GM12872 (cell line): ENCODE data around the gene POU6F2.

ENCODE experiments used
- TF ChIP-seq, protein P1 (sequence below): IDR thresholded peaks from 3 replicates; pipeline ENCODE4 v1.5.1; 2011; ENCODE audit warnings: low read depth, mild to moderate bottlenecking, low read length, moderate library complexity; ENCODE audit not compliant: insufficient read depth

Gene POU6F2, protein sequence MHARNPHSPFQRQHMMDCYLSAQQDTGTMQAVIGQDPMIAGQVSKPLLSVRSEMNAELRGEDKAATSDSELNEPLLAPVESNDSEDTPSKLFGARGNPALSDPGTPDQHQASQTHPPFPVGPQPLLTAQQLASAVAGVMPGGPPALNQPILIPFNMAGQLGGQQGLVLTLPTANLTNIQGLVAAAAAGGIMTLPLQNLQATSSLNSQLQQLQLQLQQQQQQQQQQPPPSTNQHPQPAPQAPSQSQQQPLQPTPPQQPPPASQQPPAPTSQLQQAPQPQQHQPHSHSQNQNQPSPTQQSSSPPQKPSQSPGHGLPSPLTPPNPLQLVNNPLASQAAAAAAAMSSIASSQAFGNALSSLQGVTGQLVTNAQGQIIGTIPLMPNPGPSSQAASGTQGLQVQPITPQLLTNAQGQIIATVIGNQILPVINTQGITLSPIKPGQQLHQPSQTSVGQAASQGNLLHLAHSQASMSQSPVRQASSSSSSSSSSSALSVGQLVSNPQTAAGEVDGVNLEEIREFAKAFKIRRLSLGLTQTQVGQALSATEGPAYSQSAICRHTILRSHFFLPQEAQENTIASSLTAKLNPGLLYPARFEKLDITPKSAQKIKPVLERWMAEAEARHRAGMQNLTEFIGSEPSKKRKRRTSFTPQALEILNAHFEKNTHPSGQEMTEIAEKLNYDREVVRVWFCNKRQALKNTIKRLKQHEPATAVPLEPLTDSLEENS

DNA sequence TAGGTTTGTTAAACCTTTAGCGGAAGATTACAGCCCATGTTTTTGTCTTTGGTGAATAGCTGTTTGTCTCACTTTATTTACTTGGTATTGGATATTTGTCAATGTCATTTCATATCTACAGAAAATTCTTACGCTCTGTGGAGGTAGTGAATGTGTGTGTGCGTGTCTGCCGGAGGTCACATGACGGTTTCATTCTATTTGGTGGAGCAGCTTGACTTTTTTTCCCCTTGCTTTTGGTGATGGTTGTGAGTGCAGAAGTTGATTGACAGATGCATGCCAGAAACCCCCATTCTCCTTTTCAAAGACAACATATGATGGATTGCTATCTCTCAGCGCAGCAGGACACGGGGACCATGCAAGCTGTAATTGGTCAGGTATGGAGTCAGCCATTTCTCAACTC, at the start of gene POU6F2:
POU6F2 (plus strand) TSS at position 225 of the 400 bp plus-strand sequence; CDS start at position 270, 45 bp downstream.
- TF ChIP-seq, protein P1, sequence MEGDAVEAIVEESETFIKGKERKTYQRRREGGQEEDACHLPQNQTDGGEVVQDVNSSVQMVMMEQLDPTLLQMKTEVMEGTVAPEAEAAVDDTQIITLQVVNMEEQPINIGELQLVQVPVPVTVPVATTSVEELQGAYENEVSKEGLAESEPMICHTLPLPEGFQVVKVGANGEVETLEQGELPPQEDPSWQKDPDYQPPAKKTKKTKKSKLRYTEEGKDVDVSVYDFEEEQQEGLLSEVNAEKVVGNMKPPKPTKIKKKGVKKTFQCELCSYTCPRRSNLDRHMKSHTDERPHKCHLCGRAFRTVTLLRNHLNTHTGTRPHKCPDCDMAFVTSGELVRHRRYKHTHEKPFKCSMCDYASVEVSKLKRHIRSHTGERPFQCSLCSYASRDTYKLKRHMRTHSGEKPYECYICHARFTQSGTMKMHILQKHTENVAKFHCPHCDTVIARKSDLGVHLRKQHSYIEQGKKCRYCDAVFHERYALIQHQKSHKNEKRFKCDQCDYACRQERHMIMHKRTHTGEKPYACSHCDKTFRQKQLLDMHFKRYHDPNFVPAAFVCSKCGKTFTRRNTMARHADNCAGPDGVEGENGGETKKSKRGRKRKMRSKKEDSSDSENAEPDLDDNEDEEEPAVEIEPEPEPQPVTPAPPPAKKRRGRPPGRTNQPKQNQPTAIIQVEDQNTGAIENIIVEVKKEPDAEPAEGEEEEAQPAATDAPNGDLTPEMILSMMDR = no peak

DNA sequence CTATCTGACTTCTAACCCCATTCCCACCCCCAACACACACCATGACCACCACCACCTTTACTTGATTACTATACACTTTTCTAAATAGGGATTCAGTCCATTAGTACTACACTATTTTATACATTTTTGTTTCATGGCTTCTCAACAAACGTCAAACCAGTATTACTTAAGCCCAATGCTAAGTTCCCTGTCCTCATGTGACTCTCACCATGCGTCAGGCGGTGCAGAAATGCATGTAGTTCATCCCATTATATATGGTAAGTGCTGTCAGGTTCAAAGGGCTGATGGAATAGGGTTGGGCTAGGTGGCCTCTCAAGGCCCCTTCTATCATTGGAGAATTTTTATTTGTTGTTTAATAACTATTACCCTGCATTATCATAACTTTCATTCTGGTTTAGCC, 49.2 kb upstream of the POU6F2 start:
- TF ChIP-seq, protein P1 = no peak

DNA sequence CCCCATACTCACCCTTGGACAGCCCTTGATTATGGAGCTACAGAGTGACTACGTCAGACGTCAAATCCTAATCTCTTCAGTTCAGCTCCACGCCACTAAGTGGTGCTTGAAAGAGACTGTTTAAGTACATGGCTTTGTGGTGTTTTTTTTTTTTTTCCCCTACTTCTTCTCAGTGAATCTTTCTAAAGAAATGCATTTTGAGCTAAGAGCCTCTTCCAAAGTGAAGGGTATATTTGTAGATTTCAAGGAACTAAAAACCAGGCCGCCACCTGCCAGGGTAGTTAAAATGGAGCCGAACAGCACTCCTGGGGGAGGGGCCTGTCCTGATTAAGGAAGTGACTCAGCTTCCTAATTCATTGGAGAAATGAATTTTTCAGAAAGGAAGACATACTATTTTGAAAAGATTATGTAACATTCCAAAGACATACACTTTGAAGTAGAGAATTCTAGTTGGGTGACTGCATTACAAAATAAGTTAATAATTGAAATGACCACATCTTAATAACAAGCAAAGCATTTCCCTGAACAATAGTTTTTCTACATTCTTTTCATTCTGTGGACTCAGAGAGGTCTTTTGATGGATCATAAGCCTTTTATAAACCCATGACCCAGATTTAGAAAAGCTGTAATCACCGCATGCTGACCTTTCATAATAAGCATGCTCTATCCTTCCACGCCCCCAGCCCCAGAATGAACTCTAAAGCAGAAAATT, 48.1 kb upstream of the POU6F2 start:
- TF ChIP-seq, protein P1 = no peak

DNA sequence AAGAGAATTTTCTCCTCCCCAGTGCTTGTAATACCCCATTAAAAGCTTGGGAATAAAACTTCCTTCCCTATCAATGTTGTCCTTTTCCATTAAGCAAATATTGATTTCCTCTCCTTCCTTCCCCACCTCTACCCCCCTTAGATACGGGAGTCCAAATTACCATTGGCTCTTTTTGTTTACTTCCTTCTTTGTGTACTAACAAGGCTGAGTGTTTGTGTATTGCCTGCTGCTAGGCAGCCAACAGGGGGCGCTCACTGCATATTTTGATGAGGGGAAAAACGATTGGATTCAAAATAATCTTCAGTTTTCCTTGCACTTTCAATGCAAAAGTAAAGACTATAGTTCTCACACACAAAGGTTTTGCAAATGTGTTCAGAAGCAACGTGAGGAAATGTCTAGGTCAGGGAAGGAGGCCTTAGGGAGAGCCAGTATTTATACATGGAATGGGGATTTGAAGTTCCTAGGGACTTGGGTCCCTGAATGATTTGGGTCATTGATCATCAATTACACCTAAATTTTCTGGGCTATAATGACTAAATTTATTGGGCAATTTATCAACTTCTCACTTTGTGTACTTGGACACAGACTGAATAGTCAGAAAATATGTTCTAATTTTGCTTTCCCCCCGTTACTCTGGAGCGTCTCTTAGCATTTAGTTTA, 45.1 kb upstream of the POU6F2 start:
- TF ChIP-seq, protein P1 = peak; percentile 86

DNA sequence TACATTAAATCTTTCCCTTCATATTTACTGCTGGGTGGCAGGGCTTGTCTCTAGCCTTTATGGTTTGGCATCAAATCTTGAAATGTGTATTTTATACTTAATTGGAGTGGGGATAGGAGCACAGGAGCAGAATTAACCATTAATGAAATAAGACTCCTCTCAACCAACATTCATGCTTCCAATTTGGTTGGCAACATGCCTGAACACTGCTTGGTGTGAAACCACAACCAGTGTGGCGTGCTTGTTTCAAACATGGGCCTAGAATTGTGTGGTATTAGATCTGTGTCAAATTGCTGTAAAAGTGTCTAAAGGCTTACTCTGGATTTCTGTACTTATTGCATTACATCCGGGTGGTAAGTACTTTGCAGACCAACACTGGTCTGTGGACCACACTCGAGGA, 43.7 kb upstream of the POU6F2 start:
- TF ChIP-seq, protein P1 = no peak

DNA sequence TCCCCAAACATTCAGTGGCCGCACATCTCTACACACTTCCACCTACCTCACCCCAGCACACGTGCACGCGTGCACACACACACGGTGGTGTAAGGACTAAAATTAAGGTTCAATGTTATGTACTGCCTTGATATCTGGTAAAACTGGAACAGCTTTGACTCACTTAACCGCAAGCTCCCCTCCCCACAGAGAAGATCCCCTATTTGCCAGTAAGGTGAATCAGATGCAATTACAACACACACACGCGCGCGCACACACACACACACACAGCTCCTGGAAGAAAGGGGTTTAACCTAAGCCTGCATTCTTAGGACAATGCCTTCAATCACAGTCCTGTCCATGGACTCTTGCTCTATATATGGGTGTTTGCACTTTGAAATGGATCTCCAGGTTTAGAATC, 43.2 kb upstream of the POU6F2 start:
- TF ChIP-seq, protein P1 = no peak
